GM12872 (cell line): ENCODE results near the gene IFT88.

ENCODE experiments used
- TF ChIP-seq, protein P1 (sequence below): IDR thresholded peaks from 3 replicates; pipeline ENCODE4 v1.5.1; 2011; ENCODE audit warnings: low read depth, mild to moderate bottlenecking, low read length, moderate library complexity; ENCODE audit not compliant: insufficient read depth

Gene IFT88

DNA sequence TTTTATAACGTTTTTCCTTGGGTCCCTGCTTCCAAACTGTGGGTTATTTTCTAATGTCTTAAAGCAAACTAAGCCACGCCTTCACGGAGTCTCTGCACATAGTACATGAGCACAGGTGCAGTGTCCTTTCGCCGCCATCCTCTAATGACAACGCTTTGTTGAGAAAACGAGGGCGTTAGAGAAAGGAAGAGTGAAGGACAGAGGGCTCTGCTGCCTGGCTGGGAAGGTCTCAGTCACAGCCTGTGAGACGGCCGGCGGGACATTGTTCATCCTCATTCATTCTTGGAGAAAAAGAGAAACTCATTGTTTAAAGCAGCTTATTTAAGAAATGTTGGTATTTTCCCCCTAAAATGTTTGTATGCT is 146.0 kb downstream of the IFT88 start:
- TF ChIP-seq, protein P1, sequence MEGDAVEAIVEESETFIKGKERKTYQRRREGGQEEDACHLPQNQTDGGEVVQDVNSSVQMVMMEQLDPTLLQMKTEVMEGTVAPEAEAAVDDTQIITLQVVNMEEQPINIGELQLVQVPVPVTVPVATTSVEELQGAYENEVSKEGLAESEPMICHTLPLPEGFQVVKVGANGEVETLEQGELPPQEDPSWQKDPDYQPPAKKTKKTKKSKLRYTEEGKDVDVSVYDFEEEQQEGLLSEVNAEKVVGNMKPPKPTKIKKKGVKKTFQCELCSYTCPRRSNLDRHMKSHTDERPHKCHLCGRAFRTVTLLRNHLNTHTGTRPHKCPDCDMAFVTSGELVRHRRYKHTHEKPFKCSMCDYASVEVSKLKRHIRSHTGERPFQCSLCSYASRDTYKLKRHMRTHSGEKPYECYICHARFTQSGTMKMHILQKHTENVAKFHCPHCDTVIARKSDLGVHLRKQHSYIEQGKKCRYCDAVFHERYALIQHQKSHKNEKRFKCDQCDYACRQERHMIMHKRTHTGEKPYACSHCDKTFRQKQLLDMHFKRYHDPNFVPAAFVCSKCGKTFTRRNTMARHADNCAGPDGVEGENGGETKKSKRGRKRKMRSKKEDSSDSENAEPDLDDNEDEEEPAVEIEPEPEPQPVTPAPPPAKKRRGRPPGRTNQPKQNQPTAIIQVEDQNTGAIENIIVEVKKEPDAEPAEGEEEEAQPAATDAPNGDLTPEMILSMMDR, result no peak

DNA sequence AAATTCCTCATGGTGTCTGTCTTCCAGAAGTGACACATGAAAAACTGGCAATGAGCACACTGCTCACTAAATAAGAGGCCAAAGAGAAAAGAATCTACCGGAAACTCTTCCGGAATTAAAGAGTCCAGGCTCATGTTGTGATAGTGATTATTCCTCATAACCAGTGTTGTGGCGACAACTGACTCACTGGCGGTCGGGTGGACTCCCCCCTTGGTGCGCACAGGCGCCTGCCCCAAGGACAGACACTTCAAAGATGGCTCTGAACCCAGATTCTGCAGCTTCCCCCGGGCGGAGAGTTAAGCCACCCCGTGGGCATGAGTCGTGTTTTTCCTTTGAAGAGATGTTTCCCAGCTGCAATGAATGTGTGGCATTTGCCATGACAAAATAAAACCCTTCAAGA is 146.8 kb downstream of the IFT88 start:
- TF ChIP-seq, protein P1, result no peak

DNA sequence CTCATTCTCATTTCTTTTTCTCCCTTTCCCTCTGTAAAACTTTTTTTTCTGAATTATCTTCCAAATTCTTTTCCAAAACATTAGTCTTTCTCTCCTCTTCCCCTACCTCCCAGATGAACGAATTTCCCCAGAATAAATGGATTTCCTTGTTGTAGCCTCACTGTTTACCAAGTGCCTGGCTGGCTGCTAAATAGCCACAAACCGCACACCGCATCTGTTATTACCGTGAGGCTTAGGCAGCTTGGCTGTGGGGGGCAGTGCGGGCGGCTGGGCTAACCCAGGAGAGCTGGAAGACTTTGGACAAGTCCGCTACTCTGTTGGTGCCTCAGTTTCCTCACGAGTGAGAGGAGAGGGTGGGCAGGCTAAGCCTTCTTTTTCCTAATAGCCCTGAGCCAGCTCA is 147.2 kb downstream of the IFT88 start:
- TF ChIP-seq, protein P1, result no peak

DNA sequence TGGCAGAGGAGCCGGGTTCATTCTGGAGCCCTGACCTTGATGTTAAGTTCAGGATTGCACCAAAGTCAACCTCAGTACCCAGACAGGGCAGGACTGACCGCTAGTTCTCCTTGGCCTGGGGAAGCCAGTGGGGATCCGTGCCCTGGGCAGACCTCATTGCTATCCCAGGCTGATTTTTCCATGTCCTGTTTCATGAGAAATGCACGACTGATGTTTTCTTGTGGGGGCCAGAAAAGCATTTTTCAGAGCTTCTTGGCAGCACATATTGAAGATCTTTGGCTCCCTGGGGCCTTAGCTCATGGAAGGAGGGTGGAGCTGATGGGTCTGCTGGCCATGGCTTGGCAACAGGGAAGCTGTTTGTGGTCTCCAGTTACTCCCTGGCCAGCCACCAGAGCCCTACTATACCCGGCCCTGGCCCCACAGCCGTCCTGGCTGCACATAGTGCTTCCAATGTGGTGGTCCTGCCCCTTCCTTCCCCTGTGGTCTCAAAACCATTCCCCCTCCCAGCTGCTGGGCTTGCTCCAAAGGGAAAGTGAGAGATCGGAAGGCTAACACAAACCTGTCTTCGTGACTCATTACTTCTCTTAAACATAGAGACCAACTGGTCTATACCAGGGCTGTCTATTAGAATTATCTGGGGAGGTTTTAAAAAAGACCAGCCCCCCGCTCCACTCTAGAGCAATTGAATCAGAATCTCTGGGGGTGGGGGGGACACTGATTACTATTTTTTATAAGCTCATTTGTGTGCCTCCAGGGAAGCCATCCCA is 147.8 kb downstream of the IFT88 start:
- TF ChIP-seq, protein P1, result no peak

DNA sequence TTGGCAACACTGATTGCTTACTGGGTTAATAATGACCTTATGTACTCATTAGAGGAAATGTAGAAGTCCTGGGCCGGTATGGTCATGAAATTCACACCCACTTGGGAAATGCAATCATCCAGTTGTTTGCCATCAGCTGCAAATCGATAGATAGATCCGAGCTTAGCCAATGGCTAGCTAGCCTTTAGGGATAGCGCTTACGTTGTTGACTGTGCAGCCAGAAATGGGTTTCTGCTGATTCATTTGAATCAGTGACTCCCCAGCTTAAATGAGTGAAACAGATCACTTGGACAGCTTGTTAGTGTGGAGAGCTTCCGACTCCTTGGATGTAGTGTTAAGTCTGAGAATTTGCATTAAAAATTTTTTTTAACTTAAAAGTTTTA is 148.4 kb downstream of the IFT88 start:
- TF ChIP-seq, protein P1, result no peak

DNA sequence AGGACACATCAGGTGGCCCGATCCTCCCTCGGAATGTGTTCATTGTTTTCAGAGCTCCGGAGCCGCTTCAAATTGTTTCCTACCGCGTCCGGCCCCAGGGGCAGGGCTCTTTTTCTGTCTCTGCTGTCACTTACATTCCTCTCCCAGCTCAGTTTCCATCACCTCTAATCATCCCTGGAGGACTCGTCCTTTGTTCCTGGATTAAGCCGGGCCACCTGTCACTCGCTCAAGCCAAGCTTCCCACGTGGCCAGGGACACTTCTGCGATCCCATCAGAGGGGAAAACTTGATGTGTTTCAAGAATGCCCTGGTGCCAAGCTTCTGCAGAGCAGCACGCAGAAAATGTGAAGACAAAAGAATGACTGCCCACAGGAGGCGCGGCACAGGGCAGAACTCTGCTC is 150.0 kb downstream of the IFT88 start:
- TF ChIP-seq, protein P1, result no peak

DNA sequence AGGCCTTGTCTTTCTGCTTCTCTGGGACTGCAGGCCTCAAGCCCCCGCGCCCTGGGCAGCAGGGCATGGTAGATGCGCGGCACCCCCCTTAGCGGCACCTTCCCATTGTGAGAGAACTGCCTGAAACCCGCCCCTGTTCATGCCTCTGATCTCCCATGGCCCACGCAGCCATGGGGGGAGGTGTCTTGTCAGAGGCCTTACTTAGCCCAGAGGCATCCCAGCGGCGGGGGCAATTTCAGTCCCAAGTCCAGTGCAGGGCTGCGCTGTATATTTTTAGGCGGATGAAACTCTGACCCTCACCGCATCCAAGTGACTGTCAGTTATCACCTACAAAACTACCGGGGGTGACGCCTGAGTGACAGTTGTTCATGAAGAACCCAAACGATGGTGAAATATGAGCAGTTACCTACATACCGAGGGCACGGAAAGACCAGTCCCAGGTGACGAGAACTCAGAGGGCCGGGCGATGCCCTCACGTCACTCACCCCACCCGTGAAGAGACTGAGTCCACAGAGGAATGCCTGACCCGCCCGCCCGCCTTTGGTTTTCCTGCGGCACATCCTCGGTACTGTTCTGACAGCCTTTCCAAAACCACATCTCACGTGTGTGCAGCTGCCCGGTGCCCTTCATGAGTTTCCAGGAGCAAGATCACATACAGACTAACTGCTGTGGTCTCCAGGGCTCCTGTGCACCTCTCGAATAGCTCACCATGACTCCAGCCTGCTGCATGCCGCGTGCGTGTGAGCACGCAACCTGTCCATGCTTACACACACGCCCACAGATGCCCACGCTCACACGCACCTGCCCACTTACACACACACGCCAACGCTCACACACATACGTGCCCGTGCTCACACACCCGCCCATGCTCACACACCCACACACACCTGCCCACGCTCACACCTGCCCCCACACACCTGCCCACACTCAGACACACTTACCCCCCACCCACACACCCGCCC is 150.9 kb downstream of the IFT88 start:
- TF ChIP-seq, protein P1, result no peak
